Astrocyte (in vitro differentiated cells and primary cell): ENCODE results near the gene GNAS-AS1. TPM values are rescaled to one million over a fixed set of nuclear protein-coding genes. Genes with fewer than 3 reads are reported as not detected.

Experiments
- DNase-seq: peaks from one replicate; pipeline ENCODE4 v3.0.0-alpha.2; 2010; ENCODE audit warnings: low read depth
- FAIRE-seq: peaks from 2 replicates; lab custom pipeline; 2011; peaks lifted over from hg19 to GRCh38; lab: Jason Lieb, UNC
- H2AFZ ChIP-seq: 2 replicates; pipeline ENCODE4 v1.6.0; 2012; ENCODE audit warnings: low read depth, low read length, inconsistent platforms
- H3K27ac ChIP-seq: 2 replicates; pipeline ENCODE4 v1.5.1; 2011; ENCODE audit warnings: low read depth, low read length, inconsistent platforms
- H3K27me3 ChIP-seq: 2 replicates; pipeline ENCODE4 v1.6.0; 2011; ENCODE audit warnings: low read length, inconsistent platforms; ENCODE audit not compliant: insufficient read depth
- H3K36me3 ChIP-seq: 2 replicates; pipeline ENCODE4 v1.5.1; 2011; ENCODE audit warnings: low read length, inconsistent platforms; ENCODE audit not compliant: insufficient read depth
- H3K4me1 ChIP-seq: 2 replicates; pipeline ENCODE4 v1.5.1; 2011; ENCODE audit warnings: low read length, inconsistent platforms; ENCODE audit not compliant: insufficient read depth
- H3K4me2 ChIP-seq: 2 replicates; pipeline ENCODE4 v1.6.0; 2012; ENCODE audit warnings: low read length, inconsistent platforms
- H3K4me3 ChIP-seq: 2 replicates; pipeline ENCODE4 v1.5.1; 2011; ENCODE audit warnings: low read depth, mild to moderate bottlenecking, low read length, inconsistent platforms; ENCODE audit not compliant: insufficient read depth
- H3K79me2 ChIP-seq: 2 replicates; pipeline ENCODE4 v1.6.0; 2012; ENCODE audit warnings: mild to moderate bottlenecking, low read length, inconsistent platforms; ENCODE audit not compliant: insufficient read depth
- H3K9ac ChIP-seq: 2 replicates; pipeline ENCODE4 v1.6.0; 2012; ENCODE audit warnings: mild to moderate bottlenecking, low read length, inconsistent platforms
- H3K9me3 ChIP-seq: 2 replicates; pipeline ENCODE4 v1.5.1; 2012; ENCODE audit warnings: low read depth, mild to moderate bottlenecking, low read length, inconsistent platforms; ENCODE audit not compliant: insufficient read depth
- H4K20me1 ChIP-seq: 2 replicates; pipeline ENCODE4 v1.6.0; 2012; ENCODE audit warnings: low read length, inconsistent platforms; ENCODE audit not compliant: insufficient read depth
- H3K27ac Mint-ChIP-seq: one replicate; pipeline ENCODE4 v1.8.0; 2021; ENCODE audit warnings: mild to moderate bottlenecking, mixed read lengths; ENCODE audit not compliant: unreplicated experiment
- H3K27me3 Mint-ChIP-seq: one replicate; pipeline ENCODE4 v1.8.0; 2021; ENCODE audit warnings: low read depth, mixed read lengths; ENCODE audit not compliant: unreplicated experiment
- H3K36me3 Mint-ChIP-seq: one replicate; pipeline ENCODE4 v1.8.0; 2021; ENCODE audit warnings: low read depth, mixed read lengths; ENCODE audit not compliant: unreplicated experiment
- H3K4me1 Mint-ChIP-seq: one replicate; pipeline ENCODE4 v1.8.0; 2021; ENCODE audit warnings: low read depth, mixed read lengths; ENCODE audit not compliant: unreplicated experiment
- H3K4me3 Mint-ChIP-seq: one replicate; pipeline ENCODE4 v1.8.0; 2021; ENCODE audit warnings: mild to moderate bottlenecking, moderate library complexity, mixed read lengths; ENCODE audit not compliant: unreplicated experiment
- H3K9me3 Mint-ChIP-seq: one replicate; pipeline ENCODE4 v1.8.0; 2021; ENCODE audit warnings: mild to moderate bottlenecking, mixed read lengths; ENCODE audit not compliant: unreplicated experiment
- EZH2 ChIP-seq: IDR thresholded peaks from 2 replicates; pipeline ENCODE4 v1.6.1; 2012; ENCODE audit warnings: mild to moderate bottlenecking, low read length, inconsistent platforms; ENCODE audit not compliant: insufficient read depth
- total RNA-seq: library from RNA; stranded (reverse); gene quantifications from 2 replicates; pipeline ENCODE4 v1.2.1, GENCODE V29; 2021
- TF ChIP-seq, protein P1 (sequence below): IDR thresholded peaks from 2 replicates; pipeline ENCODE4 v1.5.1; 2011; ENCODE audit warnings: low read depth, mild to moderate bottlenecking, inconsistent platforms, low read length, moderate library complexity; ENCODE audit not compliant: insufficient read depth

The GNAS-AS1 gene
- total RNA-seq, 1 donor from 2014 or later = 3.8 TPM

DNA sequence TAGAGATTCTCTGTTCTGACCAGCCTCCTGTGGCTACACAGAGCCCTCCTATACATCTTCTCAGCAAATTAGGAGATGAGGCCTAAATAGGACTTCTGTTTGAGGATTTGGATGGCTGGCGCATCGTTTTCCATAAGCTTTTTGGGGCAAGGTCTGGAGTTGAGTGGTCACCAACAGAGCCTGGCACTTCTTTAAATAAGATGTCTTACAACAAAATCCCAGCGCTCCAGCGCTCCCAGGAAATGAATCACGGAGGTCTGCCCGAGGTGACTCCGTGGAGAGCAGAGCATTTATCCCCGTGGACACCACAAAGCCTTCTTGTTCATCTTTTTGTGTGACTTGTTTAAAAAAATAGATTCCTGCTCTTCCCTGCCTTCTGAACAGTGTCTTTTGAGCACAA lies 75.3 kb downstream of the GNAS-AS1 start:
- Mint-ChIP-seq H3K9me3 (peaks cover 4% of the 10 kb centered on the region), H3K4me1 (peaks cover 4% of the 10 kb centered on the region), H3K4me3 (no peak overlapping the region), H3K27ac (no peak overlapping the region), H3K36me3 (peaks cover 2% of the 10 kb centered on the region), H3K27me3 (peaks cover 64% of the 10 kb centered on the region)
- FAIRE-seq (no peak), DNase-seq (no peak)
- TF ChIP-seq, protein P1, sequence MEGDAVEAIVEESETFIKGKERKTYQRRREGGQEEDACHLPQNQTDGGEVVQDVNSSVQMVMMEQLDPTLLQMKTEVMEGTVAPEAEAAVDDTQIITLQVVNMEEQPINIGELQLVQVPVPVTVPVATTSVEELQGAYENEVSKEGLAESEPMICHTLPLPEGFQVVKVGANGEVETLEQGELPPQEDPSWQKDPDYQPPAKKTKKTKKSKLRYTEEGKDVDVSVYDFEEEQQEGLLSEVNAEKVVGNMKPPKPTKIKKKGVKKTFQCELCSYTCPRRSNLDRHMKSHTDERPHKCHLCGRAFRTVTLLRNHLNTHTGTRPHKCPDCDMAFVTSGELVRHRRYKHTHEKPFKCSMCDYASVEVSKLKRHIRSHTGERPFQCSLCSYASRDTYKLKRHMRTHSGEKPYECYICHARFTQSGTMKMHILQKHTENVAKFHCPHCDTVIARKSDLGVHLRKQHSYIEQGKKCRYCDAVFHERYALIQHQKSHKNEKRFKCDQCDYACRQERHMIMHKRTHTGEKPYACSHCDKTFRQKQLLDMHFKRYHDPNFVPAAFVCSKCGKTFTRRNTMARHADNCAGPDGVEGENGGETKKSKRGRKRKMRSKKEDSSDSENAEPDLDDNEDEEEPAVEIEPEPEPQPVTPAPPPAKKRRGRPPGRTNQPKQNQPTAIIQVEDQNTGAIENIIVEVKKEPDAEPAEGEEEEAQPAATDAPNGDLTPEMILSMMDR = no peak
- no peak for TF ChIP-seq EZH2
- Histone ChIP-seq H3K4me2 (no peak overlapping the region), H4K20me1 (no peaks in the 10 kb centered on the region), H3K36me3 (no peaks in the 10 kb centered on the region), H3K9ac (no peak overlapping the region), H2AFZ (no peak overlapping the region), H3K79me2 (no peaks in the 10 kb centered on the region), H3K9me3 (no peaks in the 10 kb centered on the region), H3K4me1 (no peaks in the 10 kb centered on the region), H3K27ac (no peak overlapping the region), H3K27me3 (peaks cover 12% of the 10 kb centered on the region), H3K4me3 (no peak overlapping the region)

DNA sequence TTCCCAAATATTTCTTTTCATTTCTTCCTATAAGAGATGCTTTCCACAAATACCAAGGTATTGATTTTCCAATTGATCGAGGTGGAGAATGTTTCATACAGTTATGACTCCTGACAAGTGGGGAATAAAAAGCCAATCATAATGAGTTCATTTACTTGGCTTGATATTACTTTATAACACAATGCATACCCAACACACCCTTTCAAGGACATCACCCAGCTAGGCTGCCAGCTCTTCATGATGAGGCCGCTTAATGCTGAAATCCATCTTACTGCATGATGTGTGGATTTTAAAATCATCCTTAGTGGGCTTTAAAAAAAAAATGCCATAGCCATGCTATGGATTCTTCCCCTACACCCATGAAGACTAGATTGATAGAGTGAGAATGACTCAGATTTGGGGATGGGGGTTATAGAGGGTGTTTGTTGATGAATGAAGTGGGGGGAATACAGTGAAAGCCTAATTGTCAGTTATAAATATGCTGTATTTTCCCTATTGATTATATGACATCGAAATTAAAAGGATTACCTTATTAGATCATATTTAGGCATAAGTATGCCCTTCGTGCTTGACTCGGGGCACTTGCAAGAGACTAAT lies 75.9 kb downstream of the GNAS-AS1 start:
- Histone ChIP-seq H3K9me3 (no peaks in the 10 kb centered on the region), H3K4me1 (no peaks in the 10 kb centered on the region), H4K20me1 (no peaks in the 10 kb centered on the region), H3K9ac (no peak overlapping the region), H3K27ac (no peak overlapping the region), H3K27me3 (peaks cover 9% of the 10 kb centered on the region), H3K79me2 (no peaks in the 10 kb centered on the region), H3K4me2 (no peak overlapping the region), H3K4me3 (no peak overlapping the region), H2AFZ (no peak overlapping the region), H3K36me3 (no peaks in the 10 kb centered on the region)
- TF ChIP-seq, protein P1 = no peak
- no peak for TF ChIP-seq EZH2
- H3K9me3 Mint-ChIP-seq = peaks cover 4% of the 10 kb centered on the region
- H3K4me1 Mint-ChIP-seq = peaks cover 4% of the 10 kb centered on the region
- H3K27me3 Mint-ChIP-seq = peaks cover 64% of the 10 kb centered on the region
- H3K4me3 Mint-ChIP-seq = no peak overlapping the region
- H3K36me3 Mint-ChIP-seq = peaks cover 2% of the 10 kb centered on the region
- FAIRE-seq (no peak), DNase-seq (no peak)
- no peak overlapping the region for H3K27ac Mint-ChIP-seq

DNA sequence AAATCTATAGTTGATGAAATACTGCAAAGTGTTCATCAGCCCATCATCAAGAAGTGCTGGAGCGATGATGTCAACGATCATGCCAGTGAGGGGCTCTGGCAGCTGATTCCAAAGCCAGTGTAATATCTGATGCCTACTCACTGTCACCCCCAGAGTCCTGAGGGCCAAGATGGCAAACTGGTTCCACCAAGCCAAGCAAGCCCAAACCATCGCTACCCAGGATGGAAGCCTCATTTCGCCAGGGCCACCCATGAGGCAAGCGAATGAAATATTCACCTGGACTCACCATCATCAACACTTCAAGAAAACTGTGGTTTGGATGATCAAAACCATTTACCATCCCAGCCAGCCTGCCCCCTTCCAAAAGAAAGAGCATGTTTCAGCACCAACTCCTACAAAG lies 76.5 kb downstream of the GNAS-AS1 start:
- Histone ChIP-seq H3K27ac (no peak overlapping the region), H3K27me3 (peaks cover 9% of the 10 kb centered on the region), H4K20me1 (no peaks in the 10 kb centered on the region), H3K4me2 (no peak overlapping the region), H2AFZ (no peak overlapping the region), H3K9me3 (no peaks in the 10 kb centered on the region), H3K36me3 (no peaks in the 10 kb centered on the region), H3K9ac (no peak overlapping the region), H3K79me2 (no peaks in the 10 kb centered on the region), H3K4me3 (no peak overlapping the region), H3K4me1 (no peaks in the 10 kb centered on the region)
- peaks cover 4% of the 10 kb centered on the region for H3K4me1 Mint-ChIP-seq
- no peak for FAIRE-seq
- H3K27me3 Mint-ChIP-seq = peaks cover 63% of the 10 kb centered on the region
- no peak overlapping the region for H3K4me3 Mint-ChIP-seq
- no peak overlapping the region for H3K27ac Mint-ChIP-seq
- no peak for TF ChIP-seq EZH2
- TF ChIP-seq, protein P1 = no peak
- H3K9me3 Mint-ChIP-seq = peaks cover 4% of the 10 kb centered on the region
- no peak for DNase-seq
- H3K36me3 Mint-ChIP-seq = peaks cover 2% of the 10 kb centered on the region
